Measurements from ENCODE around the gene PARD6G.
"Not testable (repeated sequence)": the region's sequence is repeated elsewhere in the genome, so short reads cannot be mapped to it uniquely, and the experiment has no call there.

Gene PARD6G

GRCh38 chr18:80247393-80247841 lies at the start of gene PARD6G:
TSS of gene PARD6G (minus strand) at chr18:80247514. CDS start at chr18:80247348, 166 bp downstream.
- peak; percentile 16 for DNase-seq (ENCODE audit: extremely low read depth, low read depth)

GRCh38 chr18:80262241-80263033 lies 15.1 kb upstream of the PARD6G start:
- not testable (repeated sequence) for DNase-seq (ENCODE audit: extremely low read depth, low read depth)
- TF ChIP-seq CTCF (IDR thresholded peaks at IDR 0.05; ENCODE audit: low read depth, low read length) = peak; percentile 38

More at GRCh38 chr18:80247393-80247841, at the start of gene PARD6G:
- TF ChIP-seq CTCF (IDR thresholded peaks at IDR 0.05; ENCODE audit: low read depth, low read length) = peak; percentile 29

DNA sequence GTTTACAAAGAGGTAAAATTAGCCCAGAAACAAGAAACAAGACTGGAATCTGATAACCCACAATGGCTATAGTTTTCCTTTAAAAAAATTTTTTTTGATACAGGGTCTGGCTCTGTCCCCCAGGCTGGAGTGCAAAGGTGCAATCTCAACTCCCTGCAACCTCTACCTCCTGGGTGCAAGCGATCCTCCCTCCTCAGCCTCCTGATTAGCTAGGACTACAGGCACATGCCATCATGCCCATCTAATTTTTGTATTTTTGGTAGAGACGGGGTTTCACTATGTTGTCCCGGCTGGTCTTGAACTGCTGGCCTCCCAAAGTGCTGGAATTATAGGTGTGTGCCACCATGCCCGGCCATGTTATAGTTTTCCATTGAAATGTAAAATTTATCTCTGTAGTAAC lies 12.3 kb upstream of the PARD6G start:
- TF ChIP-seq CTCF (IDR thresholded peaks at IDR 0.05; ENCODE audit: low read depth, low read length) = no peak
- DNase-seq (ENCODE audit: extremely low read depth, low read depth) = no peak

DNA sequence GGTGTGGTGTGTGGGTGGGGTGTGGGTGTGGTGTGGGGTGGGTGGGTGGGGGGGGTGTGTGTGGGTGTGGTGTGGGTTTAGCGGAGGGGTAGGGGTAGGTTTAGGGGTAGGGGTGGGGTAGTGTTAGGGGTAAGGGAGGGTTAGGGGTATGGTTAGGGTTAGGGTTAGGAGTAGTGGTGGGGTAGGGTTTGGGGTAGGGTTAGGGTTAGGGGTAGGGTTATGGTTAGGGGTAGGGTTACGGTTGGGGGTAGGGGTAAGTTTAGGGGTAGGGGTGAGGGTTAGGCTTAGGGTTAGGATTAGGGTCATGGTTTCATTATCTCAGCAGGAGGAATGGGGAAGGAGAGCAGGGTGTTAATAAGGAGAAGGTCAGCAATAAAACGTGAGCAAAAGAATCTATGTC lies 11.3 kb upstream of the PARD6G start:
- no peak for TF ChIP-seq CTCF (IDR thresholded peaks at IDR 0.05; ENCODE audit: low read depth, low read length)
- DNase-seq (ENCODE audit: extremely low read depth, low read depth) = no peak

- peak; percentile 83 for TF ChIP-seq CTCF (IDR thresholded peaks at IDR 0.05; ENCODE audit: low read depth, low read length)
- peak; percentile 23 for DNase-seq (ENCODE audit: extremely low read depth, low read depth)
Observed at GRCh38 chr18:80257579-80258543, 10.5 kb upstream of the PARD6G start.

- TF ChIP-seq CTCF (IDR thresholded peaks at IDR 0.05; ENCODE audit: low read depth, low read length) = no peak
Observed at GRCh38 chr18:80254971-80255500, 7.7 kb upstream of the PARD6G start.

More at GRCh38 chr18:80254971-80255500, 7.7 kb upstream of the PARD6G start:
- DNase-seq (ENCODE audit: extremely low read depth, low read depth) = no peak
